ENCODE data around the gene LMX1B.

The LMX1B gene

GRCh38 chr9:126664900-126665643 lies 51.3 kb downstream of the LMX1B start:
- DNase-seq: no peak

GRCh38 chr9:126665644-126666035 lies 51.9 kb downstream of the LMX1B start:
- DNase-seq: no peak

GRCh38 chr9:126666155-126666803 lies 52.6 kb downstream of the LMX1B start:
- DNase-seq: no peak

GRCh38 chr9:126667190-126668055 lies 53.7 kb downstream of the LMX1B start:
- DNase-seq: no peak

- DNase-seq: no peak
These were observed 54.3 kb downstream of the LMX1B start for GRCh38 chr9:126668058-126668457.

GRCh38 chr9:126669108-126669507 lies 55.4 kb downstream of the LMX1B start:
- no peak for DNase-seq

GRCh38 chr9:126670270-126670669 lies 56.5 kb downstream of the LMX1B start:
- DNase-seq: no peak

- DNase-seq: no peak
These were observed 57.7 kb downstream of the LMX1B start for GRCh38 chr9:126671381-126671831.

- DNase-seq: no peak
These were observed 58.3 kb downstream of the LMX1B start for GRCh38 chr9:126671983-126672382.

GRCh38 chr9:126672634-126673284 lies 59.0 kb downstream of the LMX1B start:
- DNase-seq: no peak

GRCh38 chr9:126673689-126674364 lies 60.1 kb downstream of the LMX1B start:
- no peak for DNase-seq

- DNase-seq: no peak
These were observed 60.8 kb downstream of the LMX1B start for GRCh38 chr9:126674365-126675146.

- no peak for DNase-seq
These were observed 61.4 kb downstream of the LMX1B start for GRCh38 chr9:126675147-126675467.

- no peak for DNase-seq
These were observed 62.5 kb downstream of the LMX1B start for GRCh38 chr9:126676102-126676684.

- no peak for DNase-seq
These were observed 63.0 kb downstream of the LMX1B start for GRCh38 chr9:126676685-126677143.

GRCh38 chr9:126677188-126678084 lies 63.7 kb downstream of the LMX1B start:
- DNase-seq: no peak

GRCh38 chr9:126678989-126679388 lies 65.3 kb downstream of the LMX1B start:
- no peak for DNase-seq

GRCh38 chr9:126681336-126681735 lies 67.6 kb downstream of the LMX1B start:
- DNase-seq: no peak

- DNase-seq: no peak
These were observed 68.5 kb downstream of the LMX1B start for GRCh38 chr9:126682113-126682810.

All from NCI-H2081 treated with DMSO at 0.1 percent for 48 hours (cell line).